T47D (cell line): ENCODE results near the gene BEND7.

Experiments used
- DNase-seq, 2 experiments: peaks; one replicate each; pipeline versions ENCODE4 v3.0.0 to v3.0.0-alpha.2; 2011 to 2012; ENCODE audit warnings: low read depth in 1 of 2, low spot score in 1 of 2
- JUND ChIP-seq: IDR thresholded peaks from 2 replicates; pipeline ENCODE4 v1.6.1; 2012; ENCODE audit warnings: low read depth
- in situ Hi-C: cut with HindIII; loops from 2 replicates; pipeline ENCODE4 v1.10.0; 2016; ENCODE audit warnings: low sequenced_read_pairs, low pct_unique_long_range_greater_than_20kb

BEND7 gene

GRCh38 chr10:13536674-13537366, 8.0 kb upstream of the BEND7 start:
- peak in 1 of 2 experiments; percentile 57 for DNase-seq
- in situ Hi-C loops = no loop called here
- no peak for TF ChIP-seq JUND

- DNase-seq = no peak
- in situ Hi-C loops = no loop called here
- TF ChIP-seq JUND = no peak
These were observed 6.5 kb upstream of the BEND7 start for GRCh38 chr10:13535346-13535745.

DNA sequence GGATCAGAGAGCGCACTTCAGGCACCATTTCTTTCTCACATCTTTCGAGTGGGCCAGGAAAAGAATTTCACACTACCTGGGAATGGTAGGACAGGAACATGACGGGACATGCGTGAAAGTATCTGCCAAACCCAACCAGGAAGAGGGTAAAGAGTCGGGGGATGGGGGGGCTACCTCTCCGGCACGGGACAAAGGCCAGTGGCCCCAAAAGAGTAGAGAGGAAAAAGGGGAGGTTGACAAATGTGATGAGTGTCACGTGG, 830 bp upstream of the BEND7 start:
- TF ChIP-seq JUND = no peak
- no peak for DNase-seq
- in situ Hi-C loops = no loop called here

DNA sequence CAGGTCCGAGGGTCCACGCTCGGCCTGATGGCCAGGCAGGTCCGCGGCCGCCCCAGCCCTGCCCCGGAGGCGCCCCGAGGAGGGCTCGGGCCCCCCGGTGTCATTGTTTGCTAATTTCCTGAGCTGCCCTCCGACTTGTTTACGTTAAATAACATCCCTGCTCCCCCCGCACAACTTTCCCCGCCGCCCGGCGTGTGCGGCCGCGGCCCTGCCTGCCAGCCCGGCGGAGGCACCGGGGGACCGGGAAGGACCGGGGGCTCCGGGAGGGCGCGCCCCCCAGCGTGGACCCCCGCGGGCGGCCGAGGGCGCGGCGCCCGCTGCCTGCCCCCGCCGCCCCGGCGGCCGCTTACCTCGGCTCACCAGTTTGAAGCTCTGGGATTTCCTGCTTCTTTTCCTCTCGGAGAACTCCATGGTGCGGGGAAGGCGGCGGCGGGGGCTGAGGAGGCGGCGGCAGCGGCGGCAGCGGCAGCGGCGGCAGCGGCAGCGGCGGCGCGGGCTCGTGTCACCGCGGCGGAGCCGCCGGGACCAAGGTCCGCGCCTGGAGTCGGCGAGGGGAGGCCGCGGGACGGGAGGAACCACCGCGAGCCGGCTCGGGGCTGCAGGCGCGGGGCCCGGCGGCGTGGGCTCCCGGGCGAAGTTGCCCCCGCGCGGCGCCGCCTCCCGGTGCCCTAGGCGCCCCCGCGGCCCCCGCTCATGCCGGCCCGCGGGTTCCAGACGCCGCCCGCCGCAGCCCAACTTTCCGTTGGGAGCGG, 515 bp downstream of the BEND7 start:
- in situ Hi-C loops = no loop called here
- DNase-seq = peak; percentile 16 to 68
- no peak for TF ChIP-seq JUND

DNA sequence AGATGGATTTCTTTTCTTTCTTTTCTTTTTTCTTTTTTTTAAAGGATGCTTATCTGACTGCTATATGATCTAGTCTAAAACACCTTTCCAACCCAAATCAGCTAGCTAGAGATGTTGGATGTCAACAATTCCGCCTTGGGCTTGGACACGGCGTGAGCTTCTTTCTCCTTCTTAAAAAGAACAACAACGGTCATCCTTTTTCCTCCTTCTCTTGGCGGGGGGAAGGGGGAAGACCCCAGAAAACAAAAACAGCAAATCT, 1.0 kb downstream of the BEND7 start:
- in situ Hi-C loops = no loop called here
- no peak for DNase-seq
- no peak for TF ChIP-seq JUND

DNA sequence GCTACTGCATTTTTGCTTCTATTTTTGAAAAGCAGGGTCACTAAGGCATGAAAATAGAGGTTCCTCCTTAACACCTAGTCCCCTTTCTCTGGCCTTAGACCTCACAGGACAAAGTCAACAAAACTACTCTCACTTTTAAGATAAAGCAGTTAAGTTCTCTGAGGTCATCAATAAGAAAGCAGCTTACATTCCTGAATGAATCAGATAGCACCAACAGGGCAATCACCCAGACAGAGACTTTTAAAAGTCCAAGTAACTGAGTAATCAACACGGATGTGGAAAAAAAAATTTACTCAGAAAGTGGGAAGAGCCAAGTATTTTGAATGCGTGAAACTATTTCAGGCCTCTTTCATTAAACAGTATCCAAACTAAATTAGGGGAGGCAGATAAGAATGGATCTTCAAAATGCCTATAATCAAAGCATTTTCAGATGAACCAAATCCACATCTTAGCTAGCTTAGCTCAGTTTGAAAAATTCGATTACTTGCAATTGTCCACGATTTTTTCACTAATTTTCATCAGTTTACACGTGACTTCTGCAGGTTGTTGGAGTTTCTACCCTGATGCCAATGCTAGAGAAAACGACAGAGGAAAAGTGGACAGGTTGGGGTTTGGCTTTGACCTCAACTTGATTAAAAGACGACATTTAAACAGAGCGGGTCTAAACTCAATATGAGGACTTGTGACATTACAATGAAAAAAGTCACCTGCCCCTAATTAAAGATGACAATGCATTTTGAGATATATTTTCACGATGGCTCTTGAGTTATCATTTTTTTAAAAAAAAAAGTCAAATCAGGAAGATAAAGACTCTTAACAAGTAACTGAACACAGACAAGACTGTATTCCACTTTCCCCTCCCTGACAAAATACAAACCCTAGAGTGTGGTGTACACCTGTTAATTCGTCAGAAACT, 1.6 kb downstream of the BEND7 start:
- no peak for TF ChIP-seq JUND
- in situ Hi-C loops = no loop called here
- no peak for DNase-seq

GRCh38 chr10:13525663-13526062, 3.2 kb downstream of the BEND7 start:
- in situ Hi-C loops = no loop called here
- TF ChIP-seq JUND = no peak
- no peak for DNase-seq

DNA sequence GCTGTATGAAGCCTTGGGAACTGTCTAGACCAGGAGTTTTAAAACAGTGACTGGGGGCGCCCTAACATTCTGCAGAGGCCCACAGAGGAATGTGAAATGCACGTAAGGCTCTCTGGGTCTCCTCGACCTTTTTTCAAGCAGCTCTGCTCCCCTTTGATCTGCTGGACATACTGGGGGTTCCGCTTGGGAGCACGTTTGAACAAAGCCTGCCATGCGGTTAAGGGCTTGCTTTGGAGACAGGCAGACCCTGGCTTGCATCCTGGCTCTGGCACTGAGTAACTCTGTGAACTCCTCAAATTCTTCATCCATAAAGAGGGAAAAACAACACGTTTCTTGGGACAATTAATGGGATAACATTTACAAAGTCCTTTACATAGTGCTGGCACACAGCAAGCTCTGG, 7.8 kb downstream of the BEND7 start:
- TF ChIP-seq JUND = no peak
- in situ Hi-C loops = no loop called here

GRCh38 chr10:13520194-13520593, 8.6 kb downstream of the BEND7 start:
- in situ Hi-C loops = no loop called here
- no peak for TF ChIP-seq JUND
- DNase-seq = no peak

More for the DNA sequence above, 7.8 kb downstream of the BEND7 start:
- no peak for DNase-seq

- in situ Hi-C loops = no loop called here
- TF ChIP-seq JUND = no peak
- peak; percentile 44 to 56 for DNase-seq
These were observed 10.6 kb downstream of the BEND7 start for GRCh38 chr10:13518076-13518692.

DNA sequence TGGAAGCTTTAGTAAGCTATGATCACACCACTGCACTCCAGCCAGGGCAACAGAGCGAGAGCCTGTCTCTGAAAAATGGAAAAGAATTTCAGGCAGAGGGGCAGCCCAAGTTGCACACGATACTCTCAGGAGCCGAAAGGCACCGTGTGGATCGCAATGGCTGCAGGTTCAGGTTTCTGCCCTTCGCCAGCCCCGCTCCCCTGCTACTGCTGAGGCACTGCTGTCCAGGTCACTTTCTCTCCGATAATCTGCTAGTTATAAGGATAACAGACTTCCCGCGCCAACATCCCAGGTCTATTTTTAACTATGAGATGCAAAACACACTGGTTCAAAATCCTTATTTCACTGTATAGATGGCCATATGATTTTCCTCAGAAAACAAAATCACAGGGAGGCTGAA, 11.1 kb downstream of the BEND7 start:
- TF ChIP-seq JUND = no peak
- in situ Hi-C loops = no loop called here
- DNase-seq = no peak

- no peak for TF ChIP-seq JUND
These were observed 12.6 kb downstream of the BEND7 start for GRCh38 chr10:13516176-13516575.

GRCh38 chr10:13515467-13515866, 13.3 kb downstream of the BEND7 start:
- TF ChIP-seq JUND = no peak
- in situ Hi-C loops = no loop called here
- no peak for DNase-seq

More at GRCh38 chr10:13516176-13516575, 12.6 kb downstream of the BEND7 start:
- in situ Hi-C loops = no loop called here
- DNase-seq = no peak
